Stimulated activated CD8-positive, alpha-beta memory T cell treated with anti-CD3 and anti-CD28 coated beads, Interleukin-7, amount 100 ng/mL, for 1 hour (primary cell): Measurements from ENCODE around the gene CBY3.
"Not testable (repeated sequence)": the region's sequence is repeated elsewhere in the genome, so short reads cannot be mapped to it uniquely, and the experiment has no call there.

Source experiments
- DNase-seq, 2 donors: peaks; one replicate each; pipeline ENCODE4 v3.0.0-alpha.2; 2020; ENCODE audit warnings: low read depth in 2 of 2

CBY3 gene

GRCh38 chr5:179668391-179668790, 12.4 kb downstream of the CBY3 start:
- no peak for DNase-seq

- DNase-seq: not testable (repeated sequence)
These were observed 19.2 kb downstream of the CBY3 start for GRCh38 chr5:179661647-179662046.

- DNase-seq: not testable (repeated sequence)
These were observed 22.5 kb downstream of the CBY3 start for GRCh38 chr5:179658179-179658856.

- DNase-seq: not testable (repeated sequence)
These were observed 23.3 kb downstream of the CBY3 start for GRCh38 chr5:179657302-179658178.

- DNase-seq: not testable (repeated sequence)
These were observed 27.7 kb downstream of the CBY3 start for GRCh38 chr5:179653135-179653534.

GRCh38 chr5:179650245-179650644, 30.6 kb downstream of the CBY3 start:
- DNase-seq: not testable (repeated sequence)

GRCh38 chr5:179649166-179649703, 31.6 kb downstream of the CBY3 start:
- not testable (repeated sequence) for DNase-seq

GRCh38 chr5:179648410-179648809, 32.4 kb downstream of the CBY3 start:
- DNase-seq: no peak

GRCh38 chr5:179644766-179645165, 36.1 kb downstream of the CBY3 start:
- not testable (repeated sequence) for DNase-seq

GRCh38 chr5:179643141-179643920, 37.5 kb downstream of the CBY3 start:
- not testable (repeated sequence) for DNase-seq

GRCh38 chr5:179642626-179643025, 38.2 kb downstream of the CBY3 start:
- DNase-seq: not testable (repeated sequence)

- DNase-seq: not testable (repeated sequence)
These were observed 39.1 kb downstream of the CBY3 start for GRCh38 chr5:179641745-179642144.

GRCh38 chr5:179639296-179639695, 41.5 kb downstream of the CBY3 start:
- DNase-seq: not testable (repeated sequence)

- not testable (repeated sequence) for DNase-seq
These were observed 46.3 kb downstream of the CBY3 start for GRCh38 chr5:179634370-179635172.

- not testable (repeated sequence) for DNase-seq
These were observed 47.1 kb downstream of the CBY3 start for GRCh38 chr5:179633501-179634369.
